Anterior cingulate cortex (tissue), 58 donors: ENCODE results near the gene CSH1.
"Not testable (repeated sequence)": the region's sequence is repeated elsewhere in the genome, so short reads cannot be mapped to it uniquely, and the experiment has no call there.

Experiments used
- DNase-seq, 58 donors: peaks; one replicate each; lab custom pipeline; 2025; lab: John Stamatoyannopoulos, UW

CSH1 gene

GRCh38 chr17:63929860-63930766, 33.7 kb upstream of the CSH1 start:
- DNase-seq, result peak in 1 of 58 donors; percentile 20

- no peak for DNase-seq
Measured at GRCh38 chr17:63928966-63929695, 32.8 kb upstream of the CSH1 start.

DNA sequence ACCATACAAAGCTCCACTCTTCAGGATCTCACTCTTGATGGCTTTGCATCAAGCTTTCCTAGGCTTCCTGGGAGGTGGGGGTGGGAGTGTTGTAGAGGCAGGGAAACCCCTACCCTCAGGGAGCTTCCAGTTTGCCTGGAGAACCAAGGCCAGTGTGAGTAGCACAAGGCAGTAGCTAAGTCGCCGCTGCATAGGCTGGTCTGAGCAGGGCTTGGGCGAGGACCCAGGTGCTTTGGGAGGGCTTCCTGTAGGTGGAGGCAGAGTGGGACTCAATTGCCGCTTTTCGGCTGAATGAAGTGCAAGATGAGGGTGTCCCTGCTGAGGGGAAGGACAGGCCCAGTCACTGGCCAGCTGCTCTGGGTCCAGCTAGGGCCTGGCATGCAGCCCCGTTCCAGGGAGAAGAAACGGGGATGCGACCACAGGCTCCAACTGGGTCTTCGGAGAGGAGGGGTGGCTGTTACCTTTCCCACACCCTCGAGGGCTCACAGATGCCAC, 31.8 kb upstream of the CSH1 start:
- DNase-seq, result no peak

- DNase-seq, result no peak
Measured at GRCh38 chr17:63927464-63928171, 31.2 kb upstream of the CSH1 start.

DNA sequence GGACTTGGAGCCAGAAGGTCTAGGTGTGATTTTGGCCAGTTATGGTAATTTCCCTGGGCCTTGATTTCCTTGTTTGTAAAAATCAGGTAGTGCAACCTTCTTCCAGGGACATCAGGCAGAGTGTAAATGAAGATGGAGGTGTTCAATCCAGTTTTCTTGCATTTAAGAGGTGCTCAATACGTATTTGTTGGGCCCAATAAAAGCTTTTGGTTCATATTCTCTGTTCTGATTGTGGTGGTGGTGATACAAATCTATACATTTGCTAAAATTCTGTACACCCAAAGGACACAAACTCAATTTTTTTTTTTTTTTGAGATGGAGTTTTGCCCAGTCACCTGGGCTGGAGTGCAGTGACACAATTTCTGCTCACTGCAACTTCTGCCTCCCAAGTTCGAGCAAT, 29.8 kb upstream of the CSH1 start:
- DNase-seq, result no peak

DNA sequence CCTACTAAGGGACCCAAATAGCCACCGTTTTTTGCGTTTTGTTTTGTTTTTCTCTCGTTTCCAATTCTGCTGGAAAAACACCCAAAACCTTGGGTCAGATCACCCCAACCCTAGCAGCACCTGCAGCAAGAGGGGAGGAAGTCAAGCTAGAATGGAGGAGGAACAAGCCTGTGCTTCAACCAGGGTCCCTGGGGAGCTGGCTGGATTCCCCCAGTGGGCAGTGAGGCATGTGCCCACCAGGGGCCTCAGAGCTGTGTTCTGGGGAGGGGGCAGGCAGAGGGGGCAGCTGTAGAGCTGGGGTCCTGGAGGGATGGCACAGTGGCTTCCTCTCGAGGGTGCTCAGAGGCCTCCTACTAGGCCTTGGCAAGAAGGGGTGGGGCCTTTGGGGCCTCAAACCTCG, 29.2 kb upstream of the CSH1 start:
- no peak for DNase-seq

DNA sequence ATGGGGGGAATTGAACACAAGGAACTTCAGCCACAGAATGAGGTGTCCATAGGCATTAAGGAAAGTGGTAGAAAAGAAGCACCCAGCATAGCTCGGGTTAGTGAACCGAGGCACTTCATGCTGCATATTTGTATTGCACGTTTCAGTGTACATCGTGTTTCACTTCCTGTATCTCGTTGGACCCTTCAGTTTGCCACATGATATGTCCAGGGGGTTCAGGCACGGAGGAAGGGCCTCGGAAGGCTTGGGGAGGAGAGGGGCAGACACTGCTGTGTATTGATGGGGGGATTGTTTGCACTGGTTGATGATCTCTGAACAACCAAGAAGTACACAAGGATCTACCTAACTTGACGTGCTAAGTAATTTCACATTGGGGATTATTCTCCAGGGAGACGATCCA, 26.0 kb upstream of the CSH1 start:
- not testable (repeated sequence) for DNase-seq

- DNase-seq, result not testable (repeated sequence)
Measured at GRCh38 chr17:63920779-63921178, 24.4 kb upstream of the CSH1 start.

- not testable (repeated sequence) for DNase-seq
Measured at GRCh38 chr17:63920050-63920449, 23.7 kb upstream of the CSH1 start.

DNA sequence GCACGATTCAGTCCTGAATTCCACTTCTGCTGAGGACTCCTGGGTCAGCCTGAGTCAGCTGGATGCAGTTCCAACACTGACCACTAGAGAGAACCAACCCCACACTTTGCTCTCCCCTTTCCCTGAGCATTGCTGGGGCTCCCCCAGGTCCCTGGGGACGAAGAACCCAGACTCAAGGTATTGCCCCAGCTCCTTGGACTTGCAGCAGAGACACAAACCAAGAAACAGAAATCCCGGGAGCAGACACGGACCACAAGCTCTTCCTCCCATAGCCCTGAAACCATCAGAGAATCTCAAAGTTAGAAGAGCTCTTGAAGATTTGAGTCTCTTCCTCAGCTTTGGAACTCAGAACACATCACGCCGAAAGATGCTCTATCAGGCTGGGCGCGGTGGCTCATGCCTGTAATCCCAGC, 22.9 kb upstream of the CSH1 start:
- DNase-seq, result peak in 31 of 58 donors; percentile 2 to 45 (median 13)

GRCh38 chr17:63918789-63919305, 22.5 kb upstream of the CSH1 start, which contains the start of gene GH1:
Gene GH1, minus strand, starts transcription at chr17:63918839. Its CDS starts 63 bp downstream, at chr17:63918776.
- not testable (repeated sequence) for DNase-seq

- DNase-seq, result no peak
Measured at GRCh38 chr17:63918305-63918704, 21.9 kb upstream of the CSH1 start.

DNA sequence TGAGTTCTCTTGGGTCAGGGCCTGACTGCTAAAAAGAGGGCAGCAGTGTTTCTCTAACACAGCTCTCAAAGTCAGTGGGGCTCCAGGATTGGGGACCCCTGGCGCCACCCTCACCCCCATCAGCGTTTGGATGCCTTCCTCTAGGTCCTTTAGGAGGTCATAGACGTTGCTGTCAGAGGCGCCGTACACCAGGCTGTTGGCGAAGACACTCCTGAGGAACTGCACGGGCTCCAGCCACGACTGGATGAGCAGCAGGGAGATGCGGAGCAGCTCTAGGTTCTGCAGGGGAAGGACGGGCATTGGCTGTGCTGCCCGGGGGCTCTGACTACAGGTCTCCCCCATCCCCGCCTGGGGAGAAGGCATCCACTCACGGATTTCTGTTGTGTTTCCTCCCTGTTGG, 21.3 kb upstream of the CSH1 start:
- no peak for DNase-seq

GRCh38 chr17:63917206-63917605, 20.8 kb upstream of the CSH1 start:
- DNase-seq, result not testable (repeated sequence)

DNA sequence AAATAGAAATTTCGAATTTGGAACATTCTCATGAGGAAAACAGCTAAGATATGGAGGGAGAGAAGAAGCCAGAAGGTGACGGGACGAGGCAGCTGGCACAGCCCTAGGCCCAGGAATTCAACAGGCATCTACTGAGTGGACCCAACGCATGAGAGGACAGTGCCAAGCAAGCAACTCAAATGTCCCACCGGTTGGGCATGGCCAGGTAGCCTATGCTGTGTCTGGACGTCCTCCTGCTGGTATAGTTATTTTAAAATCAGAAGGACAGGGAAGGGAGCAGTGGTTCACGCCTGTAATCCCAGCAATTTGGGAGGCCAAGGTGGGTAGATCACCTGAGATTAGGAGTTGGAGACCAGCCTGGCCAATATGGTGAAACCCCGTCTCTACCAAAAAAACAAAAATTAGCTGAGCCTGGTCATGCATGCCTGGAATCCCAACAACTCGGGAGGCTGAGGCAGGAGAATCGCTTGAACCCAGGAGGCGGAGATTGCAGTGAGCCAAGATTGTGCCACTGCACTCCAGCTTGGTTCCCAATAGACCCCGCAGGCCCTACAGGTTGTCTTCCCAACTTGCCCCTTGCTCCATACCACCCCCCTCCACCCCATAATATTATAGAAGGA, 20.3 kb upstream of the CSH1 start:
- no peak for DNase-seq

- not testable (repeated sequence) for DNase-seq
Measured at GRCh38 chr17:63915753-63916152, 19.4 kb upstream of the CSH1 start.

DNA sequence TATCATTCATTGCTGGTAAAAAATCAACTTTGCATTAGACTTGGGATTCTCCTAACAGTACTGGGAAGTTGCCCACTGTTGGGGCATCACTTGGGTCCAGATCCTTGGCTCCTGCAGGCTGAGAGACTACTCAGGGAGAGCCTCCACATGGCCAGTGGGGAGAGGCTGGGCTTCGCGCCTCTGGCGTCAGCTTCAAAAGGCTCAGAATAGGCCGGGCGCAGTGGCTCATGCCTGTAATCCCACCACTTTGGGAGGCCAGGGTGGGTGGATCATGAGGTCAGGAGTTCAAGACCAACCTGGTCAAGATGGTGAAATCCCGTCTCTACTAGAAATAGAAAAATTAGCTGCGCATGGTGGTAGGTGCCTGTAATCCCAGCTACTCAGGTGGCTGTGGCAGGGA, 18.1 kb upstream of the CSH1 start:
- DNase-seq, result no peak

- peak in 7 of 58 donors; percentile 6 to 42 (median 15) for DNase-seq
Measured at GRCh38 chr17:63911657-63912100, 15.3 kb upstream of the CSH1 start.

- DNase-seq, result no peak
Measured at GRCh38 chr17:63911041-63911635, 14.8 kb upstream of the CSH1 start, which contains the start of gene CSHL1. Gene CSHL1, minus strand, starts transcription at chr17:63911258. Its CDS starts 62 bp downstream, at chr17:63911196.
